ENCODE measurements around the gene RRP1B.
"Not testable (repeated sequence)": the region's sequence is repeated elsewhere in the genome, so short reads cannot be mapped to it uniquely, and the experiment has no call there.

Gene RRP1B

DNA sequence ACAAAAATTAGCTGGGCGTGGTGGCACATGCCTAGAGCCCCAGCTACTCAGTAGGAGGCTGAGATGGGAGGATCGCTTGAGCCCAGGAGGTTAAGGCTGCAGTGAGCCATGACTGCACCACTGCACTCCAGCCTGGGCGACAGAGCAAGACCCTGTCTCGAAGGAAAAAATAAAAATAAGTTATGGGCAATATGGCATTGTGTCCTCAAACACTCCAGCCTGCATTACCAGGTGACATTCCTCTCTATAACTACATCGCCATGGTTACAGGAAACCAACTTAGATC lies 40.1 kb downstream of the RRP1B start:
- not testable (repeated sequence) for DNase-seq (ENCODE audit: low read depth in 1 of 2, low spot score in 1 of 2)

DNA sequence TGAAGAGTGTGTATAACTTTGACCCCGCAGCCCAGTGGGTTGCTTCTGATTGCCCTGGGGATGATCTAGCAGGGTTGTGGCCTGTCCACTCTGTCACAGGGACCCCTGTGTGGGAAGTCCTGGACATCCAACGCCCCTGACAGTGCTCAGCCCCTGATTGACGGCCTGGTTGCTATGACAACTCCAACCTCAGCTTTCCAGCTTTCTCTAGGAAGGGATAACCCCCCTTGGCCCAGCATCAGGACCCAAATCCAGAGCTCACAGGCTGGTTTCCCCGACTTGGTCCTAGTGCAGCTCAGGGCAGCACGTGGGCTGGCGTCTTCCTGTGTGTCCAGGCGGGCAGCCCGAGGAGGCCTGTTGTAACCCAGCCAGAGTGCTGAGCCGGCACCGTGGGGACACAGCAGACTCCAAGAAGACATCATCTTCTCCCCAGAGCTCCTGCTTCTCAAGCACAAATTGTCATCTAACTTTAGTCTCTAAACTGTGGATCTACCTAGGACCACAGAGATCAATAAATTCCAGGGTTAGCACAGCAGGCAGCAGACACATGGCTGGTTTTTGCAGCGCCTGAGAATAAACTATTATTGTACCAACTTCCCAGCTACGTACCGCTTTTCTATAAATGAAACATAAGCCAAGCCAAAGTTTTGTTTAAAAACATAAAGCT lies 40.7 kb downstream of the RRP1B start:
- DNase-seq (ENCODE audit: low read depth in 1 of 2, low spot score in 1 of 2): no peak

DNA sequence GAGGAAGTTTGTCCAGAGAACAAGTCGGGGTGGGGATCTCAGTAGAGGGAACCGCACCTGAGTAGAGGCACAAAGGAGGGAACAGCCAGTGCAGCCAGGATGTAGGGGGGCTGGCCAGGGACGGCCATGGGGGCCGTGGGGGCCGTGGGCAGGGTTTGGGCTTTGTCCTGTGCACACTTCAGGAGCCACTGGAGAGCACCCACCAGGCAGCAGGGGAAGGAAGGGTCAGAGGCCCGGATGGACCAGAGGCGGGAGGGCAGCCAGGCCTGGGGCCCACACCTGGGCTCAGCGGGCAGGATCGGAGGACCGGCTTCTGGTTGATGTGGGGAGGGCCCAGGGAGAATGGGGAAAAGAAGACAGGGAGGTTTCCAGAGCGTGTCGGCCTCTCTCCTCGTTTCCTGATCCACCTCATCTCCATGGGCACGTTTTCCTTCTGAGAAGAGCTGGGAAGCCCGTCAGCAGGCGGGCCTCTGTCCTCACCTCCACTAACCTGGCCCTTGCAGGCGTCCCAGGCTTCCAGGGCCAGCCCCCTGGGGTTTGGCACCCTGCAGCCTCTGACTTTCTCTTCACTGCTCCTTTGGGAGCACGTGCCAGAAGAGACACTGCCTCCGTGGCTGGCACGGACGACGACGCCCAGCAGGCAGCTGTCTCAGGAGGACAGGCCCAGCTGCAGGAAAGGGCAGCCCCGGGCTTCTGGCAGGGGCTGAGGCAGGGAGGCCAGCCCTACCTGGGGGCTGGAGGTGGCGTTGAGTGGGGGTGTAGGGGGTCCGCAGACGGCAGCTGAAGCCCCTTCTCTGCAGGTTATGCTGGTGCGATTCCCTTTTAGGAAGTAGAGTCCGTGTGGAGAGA lies 42.8 kb downstream of the RRP1B start:
- DNase-seq (ENCODE audit: low read depth in 1 of 2, low spot score in 1 of 2): no peak

DNA sequence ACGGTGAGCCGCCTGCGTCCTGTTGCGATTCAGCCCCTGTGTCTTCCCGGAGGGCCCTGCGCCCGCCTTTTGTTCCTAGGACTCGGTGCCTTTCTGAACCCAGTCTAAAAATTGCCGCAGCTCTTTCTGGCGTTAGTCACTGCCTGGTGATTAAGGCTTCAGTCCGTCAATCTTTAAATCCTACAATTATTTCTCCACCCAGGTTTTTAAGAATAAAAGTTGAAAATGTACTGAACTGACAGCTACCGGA lies 43.4 kb downstream of the RRP1B start:
- DNase-seq (ENCODE audit: low read depth in 1 of 2, low spot score in 1 of 2): no peak

DNA sequence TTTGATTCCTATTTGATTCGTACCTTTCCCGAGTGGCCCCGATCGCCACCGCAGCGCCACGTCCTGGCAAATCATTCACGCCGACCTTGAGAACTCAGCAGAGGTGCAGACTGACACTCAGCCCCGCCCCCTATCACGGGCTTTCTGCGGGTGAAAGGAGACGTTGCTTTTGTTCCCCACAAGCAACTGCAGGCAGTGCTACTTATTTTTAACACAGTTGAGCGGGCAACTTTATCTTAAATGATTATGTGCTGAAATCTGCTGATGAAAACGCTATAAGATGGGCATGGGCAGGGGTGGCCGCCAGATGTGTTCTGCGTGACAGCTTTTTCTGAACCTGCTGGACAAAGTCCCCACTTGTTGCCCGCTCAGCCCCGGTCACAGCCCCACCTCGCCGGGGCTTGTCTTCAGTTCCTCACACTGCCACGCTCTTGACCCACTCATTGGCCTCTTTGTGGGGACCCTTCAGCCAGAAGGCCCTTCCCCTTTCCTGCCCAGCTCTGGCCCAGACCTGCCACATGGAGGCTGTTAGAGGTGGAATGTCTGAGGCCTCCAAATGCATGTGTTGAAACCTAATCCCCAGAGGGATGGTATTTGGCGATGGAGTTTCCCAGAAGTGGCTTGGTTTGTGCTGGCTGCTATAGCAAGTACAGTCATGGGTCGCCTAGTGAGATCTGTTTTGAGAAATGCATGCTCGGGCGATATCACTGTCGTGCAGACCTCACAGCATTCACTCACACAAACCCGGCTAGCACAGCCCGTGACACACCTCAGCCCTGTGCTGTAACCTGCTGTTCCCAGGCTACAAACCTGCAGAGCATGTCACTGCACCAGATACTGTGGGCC lies 43.9 kb downstream of the RRP1B start:
- DNase-seq (ENCODE audit: low read depth in 1 of 2, low spot score in 1 of 2): no peak

DNA sequence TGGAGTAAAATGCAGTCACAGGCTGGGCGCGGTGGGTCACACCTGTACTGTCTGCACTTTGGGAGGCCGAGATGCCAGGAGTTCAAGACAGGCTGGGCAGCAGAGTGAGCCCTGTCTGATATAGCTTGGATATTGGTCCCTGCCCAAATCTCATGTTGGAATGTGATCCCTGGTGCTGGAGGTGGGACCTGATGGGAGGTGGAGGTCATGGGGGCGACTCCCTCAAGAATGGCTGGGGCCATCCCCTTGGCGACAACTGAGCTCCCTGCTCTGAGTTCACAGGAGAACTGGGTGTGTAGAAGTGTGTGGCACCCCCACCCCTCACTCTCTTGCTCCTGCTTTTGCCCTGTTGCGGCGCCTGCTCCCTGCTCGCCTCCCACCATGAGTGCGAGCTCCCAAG lies 48.1 kb downstream of the RRP1B start:
- no peak for DNase-seq (ENCODE audit: low read depth in 1 of 2, low spot score in 1 of 2)

DNA sequence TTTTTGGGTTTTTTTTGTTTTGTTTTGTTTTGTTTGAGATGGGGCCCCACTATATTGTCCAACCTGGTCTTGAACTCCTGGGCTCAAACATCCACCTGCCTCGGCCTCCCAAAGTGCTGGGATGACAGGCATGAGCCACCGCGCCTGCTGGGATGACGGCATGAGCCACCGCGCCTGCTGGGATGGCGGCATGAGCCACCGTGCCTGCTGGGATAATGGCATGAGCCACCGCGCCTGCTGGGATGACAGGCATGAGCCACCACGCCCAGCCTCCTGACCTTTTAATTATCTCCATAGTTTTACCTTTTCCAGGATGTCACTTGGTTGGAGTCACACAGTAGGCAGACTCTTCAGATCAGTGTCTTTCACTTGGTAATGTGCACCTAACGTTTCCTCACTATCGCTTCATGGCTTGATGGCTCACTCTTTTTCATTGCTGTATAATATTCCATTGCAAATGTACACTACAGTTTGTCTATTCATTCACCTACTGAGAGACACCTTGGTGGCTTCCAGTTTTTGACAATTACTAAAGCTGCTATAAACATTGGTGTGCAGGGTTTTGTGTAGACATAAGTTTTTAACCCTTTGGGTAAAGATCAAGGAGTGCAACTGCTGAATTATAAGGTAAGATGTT lies 49.5 kb downstream of the RRP1B start:
- no peak for DNase-seq (ENCODE audit: low read depth in 1 of 2, low spot score in 1 of 2)

DNA sequence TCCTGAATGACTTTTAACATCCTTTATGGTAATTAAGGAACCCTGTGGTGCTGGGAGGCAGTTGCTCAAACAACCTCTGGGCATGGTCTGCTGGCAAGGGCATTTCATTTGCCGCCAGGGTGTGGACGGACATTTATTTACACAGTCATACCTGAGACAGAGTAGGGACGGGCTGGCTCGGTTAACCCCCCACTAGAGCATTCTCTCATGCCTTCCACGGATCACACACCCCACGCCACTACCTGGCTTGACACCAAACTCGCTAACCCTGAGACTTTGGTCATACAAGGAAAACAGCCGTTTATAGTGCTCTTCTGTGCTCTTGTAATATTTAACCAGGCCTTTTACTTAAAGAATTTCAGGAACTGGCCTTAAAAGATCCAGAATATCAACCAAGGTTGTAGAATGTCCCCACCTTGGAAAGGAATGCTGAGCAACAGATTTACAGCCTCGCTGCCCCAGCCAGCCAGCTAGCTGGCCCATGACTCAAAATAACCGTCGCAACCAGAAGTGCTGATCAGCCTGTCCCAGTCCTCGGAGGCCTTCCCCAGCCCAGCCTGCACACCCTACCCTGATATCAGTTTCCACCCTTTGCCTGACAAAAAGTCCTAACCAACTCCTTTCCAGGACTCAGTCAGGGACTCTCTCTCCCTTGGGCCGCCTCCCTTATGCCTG lies 53.0 kb downstream of the RRP1B start:
- DNase-seq (ENCODE audit: low read depth in 1 of 2, low spot score in 1 of 2): no peak

DNA sequence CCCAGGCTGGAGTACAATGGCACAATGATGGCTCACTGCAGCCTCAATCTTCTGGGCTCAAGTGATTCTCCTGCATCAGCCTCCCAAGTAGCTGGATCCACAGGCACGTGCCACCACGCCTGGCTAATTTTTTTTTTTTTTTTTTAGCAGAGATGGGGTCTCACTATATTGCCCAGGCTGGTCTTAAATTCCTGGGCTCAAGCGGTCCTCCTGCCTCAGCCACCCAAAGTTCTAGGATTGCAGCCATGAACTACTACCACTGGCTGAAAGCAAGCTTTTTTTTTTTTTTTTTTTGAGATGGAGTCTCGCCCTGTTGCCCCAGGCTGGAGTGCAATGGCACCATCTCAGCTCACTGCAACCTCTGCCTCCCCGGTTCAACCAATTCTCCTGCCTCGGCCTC lies 53.8 kb downstream of the RRP1B start:
- DNase-seq (ENCODE audit: low read depth in 1 of 2, low spot score in 1 of 2): not testable (repeated sequence)

DNA sequence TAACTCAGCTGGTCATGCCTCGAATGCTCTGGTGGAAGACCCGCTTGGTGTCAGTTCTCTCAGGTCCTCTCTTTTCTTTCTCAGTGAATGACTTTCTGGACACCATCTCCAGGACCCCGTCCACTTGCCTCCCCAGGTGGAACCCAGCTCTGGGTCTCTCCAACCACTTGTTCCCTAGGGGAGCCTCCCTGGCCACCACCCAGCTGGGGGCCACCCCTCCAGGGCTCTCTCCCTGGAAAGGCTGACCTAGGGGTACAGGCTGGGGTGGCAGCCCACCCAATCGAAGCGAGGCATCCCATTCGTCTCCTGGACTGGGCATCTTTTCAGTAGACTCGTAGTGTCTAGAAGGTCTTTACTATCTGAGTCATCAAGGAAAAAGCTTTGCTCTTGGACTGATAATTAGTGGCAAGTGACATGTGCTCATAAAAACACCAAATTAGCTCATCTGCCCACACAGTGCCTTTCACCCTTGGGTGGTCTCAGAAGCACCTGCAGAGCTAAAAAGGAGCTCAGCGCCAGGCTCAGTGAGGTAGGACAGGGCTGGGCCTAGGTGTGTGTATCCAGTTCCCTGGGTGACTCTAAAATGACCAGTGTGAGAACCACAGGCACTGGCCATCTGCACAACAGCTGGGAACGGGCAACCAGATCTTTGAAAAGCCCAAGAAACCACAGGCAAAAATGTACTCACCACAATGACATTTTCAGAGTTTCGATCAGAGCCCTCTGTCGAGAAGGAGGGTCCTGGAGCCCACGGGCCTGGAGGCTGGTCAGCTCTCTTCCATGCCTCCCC lies 57.2 kb downstream of the RRP1B start:
- no peak for DNase-seq (ENCODE audit: low read depth in 1 of 2, low spot score in 1 of 2)

DNA sequence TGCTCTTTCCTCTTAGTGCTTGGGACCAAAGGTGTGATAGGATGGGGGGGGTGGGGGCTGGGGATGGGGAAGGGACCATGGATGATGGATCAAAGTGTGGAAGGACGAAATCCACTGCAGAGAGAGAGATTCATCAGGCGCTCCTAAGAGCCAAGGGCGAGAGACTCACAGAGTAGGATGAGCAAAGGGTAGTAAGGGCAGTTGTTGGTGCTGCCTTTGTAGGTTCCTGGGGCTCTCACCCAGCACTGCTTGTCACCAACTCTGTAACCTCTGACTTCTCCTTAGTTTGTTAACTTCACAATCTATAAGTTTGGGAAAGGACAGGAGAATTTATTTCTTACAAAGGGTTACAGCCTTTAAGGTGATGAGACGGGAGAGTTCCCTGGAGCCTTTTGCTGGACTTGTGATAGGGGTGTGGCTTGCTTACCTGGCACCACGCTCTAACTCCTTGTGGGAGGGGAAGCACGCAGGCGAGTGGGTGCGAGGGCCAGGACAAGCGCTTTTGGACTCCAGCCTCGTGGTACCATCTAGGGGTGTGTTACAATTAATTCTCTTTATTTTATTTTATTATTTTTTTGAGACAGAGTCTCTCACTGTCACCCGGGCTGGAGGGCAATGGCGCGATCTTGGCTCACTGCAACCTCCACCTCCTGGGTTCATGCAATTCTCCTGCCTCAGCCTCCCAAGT lies 58.0 kb downstream of the RRP1B start:
- DNase-seq (ENCODE audit: low read depth in 1 of 2, low spot score in 1 of 2): no peak

GRCh38 chr21:43717967-43718871 lies 58.9 kb downstream of the RRP1B start:
- DNase-seq (ENCODE audit: low read depth in 1 of 2, low spot score in 1 of 2): no peak

DNA sequence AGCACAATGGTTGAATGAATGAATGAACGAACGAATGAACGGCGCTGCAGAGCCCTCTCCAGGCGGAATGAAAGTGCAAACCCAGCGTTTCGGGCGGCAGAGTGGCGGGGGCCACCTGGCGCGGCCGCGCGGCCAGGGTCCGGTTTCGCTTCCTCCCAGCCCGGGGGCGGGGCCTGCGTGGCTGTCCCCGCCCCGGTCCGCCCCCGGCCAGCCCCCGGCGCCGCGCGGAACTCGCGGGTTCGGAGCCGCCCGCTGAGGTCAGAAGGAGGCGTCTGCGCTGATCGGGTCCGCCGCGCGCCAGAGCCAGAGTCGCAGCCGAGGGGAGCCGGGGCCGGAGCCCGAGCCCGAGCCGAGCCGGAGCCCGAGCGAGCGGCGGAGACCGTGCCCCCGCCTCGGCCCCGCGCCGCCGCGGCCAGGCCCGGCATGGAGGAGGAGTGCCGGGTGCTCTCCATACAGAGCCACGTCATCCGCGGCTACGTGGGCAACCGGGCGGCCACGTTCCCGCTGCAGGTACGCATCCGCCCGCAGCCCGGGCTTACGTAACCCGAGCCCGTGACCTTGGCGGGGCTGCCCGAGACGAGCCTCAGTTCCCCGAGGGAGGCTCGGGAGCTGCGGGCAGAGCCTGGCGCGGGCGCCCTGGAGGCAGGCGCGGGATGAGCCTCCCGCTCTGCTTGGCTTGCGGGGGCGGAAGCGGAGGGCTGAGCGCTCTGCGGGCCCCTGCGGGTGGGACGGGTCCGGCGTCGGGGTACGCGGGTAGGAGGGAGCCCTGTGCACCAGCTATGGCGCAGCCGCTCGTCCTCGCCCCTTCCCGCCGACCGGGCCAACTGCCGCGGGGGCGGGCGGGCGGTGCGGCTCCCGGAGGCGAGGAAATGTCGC lies 59.8 kb downstream of the RRP1B start, which contains the start of gene PDXK:
Gene PDXK, plus strand, starts transcription at position 258 of the 876 bp plus-strand sequence. Its CDS starts 166 bp downstream, at position 424.
- peak; percentile 54 to 67 for DNase-seq (ENCODE audit: low read depth in 1 of 2, low spot score in 1 of 2)

- DNase-seq (ENCODE audit: low read depth in 1 of 2, low spot score in 1 of 2): no peak
Observed at GRCh38 chr21:43719748-43720538, 60.6 kb downstream of the RRP1B start.

GRCh38 chr21:43720539-43721166 lies 61.3 kb downstream of the RRP1B start:
- DNase-seq (ENCODE audit: low read depth in 1 of 2, low spot score in 1 of 2): no peak

- no peak for DNase-seq (ENCODE audit: low read depth in 1 of 2, low spot score in 1 of 2)
Observed at GRCh38 chr21:43721206-43721605, 61.8 kb downstream of the RRP1B start.

All from stimulated activated CD4-positive, alpha-beta T cell treated with anti-CD3 and anti-CD28 coated beads, Interleukin-15, amount 100 ng/mL, for 1 hour (primary cell).